OCI-LY1 (cell line): ENCODE measurements around the gene LRIT2.

Experiments used
- H2AFZ ChIP-seq: fragments of 200-600 bp; sonication (generic), shearing (Covaris generic); 2 replicates; pipeline ENCODE4 v1.6.0; 2014; ENCODE audit warnings: antibody characterized with exemption, mild to moderate bottlenecking, low read length
- H3F3A ChIP-seq: fragments of 200-600 bp; sonication (generic), shearing (Covaris generic); 2 replicates; pipeline ENCODE4 v1.6.0; 2014; ENCODE audit warnings: mild to moderate bottlenecking, antibody characterized with exemption, low read length, moderate library complexity; ENCODE audit not compliant: insufficient read depth
- H3K27ac ChIP-seq: fragments of 200-600 bp; sonication (generic); 2 replicates; pipeline ENCODE4 v1.5.1; 2014; ENCODE audit warnings: low read length, mixed run types, mild to moderate bottlenecking, low read depth; ENCODE audit not compliant: poor library complexity, severe bottlenecking
- H3K27me3 ChIP-seq: fragments of 200-600 bp; sonication (generic); 2 replicates; pipeline ENCODE4 v1.6.0; 2014; ENCODE audit warnings: antibody characterized with exemption, mild to moderate bottlenecking, low read length, moderate library complexity; ENCODE audit not compliant: insufficient read depth
- H3K36me3 ChIP-seq: fragments of 200-600 bp; sonication (generic); 2 replicates; pipeline ENCODE4 v1.6.1; 2014; ENCODE audit warnings: mild to moderate bottlenecking, antibody characterized with exemption, low read length, moderate library complexity, mixed read lengths; ENCODE audit not compliant: insufficient read depth
- H3K4me1 ChIP-seq: fragments of 200-600 bp; sonication (generic); 2 replicates; pipeline ENCODE4 v1.5.1; 2014; ENCODE audit warnings: mild to moderate bottlenecking, low read length, moderate library complexity; ENCODE audit not compliant: insufficient read depth, severe bottlenecking
- H3K4me2 ChIP-seq: fragments of 200-600 bp; sonication (generic), shearing (Covaris generic); 2 replicates; pipeline ENCODE4 v1.6.1; 2014; ENCODE audit warnings: low read length
- H3K4me3 ChIP-seq: fragments of 200-600 bp; sonication (generic); 2 replicates; pipeline ENCODE4 v1.5.1; 2014; ENCODE audit warnings: low read length, low read depth, mild to moderate bottlenecking, mixed read lengths; ENCODE audit not compliant: poor library complexity, severe bottlenecking
- H3K79me2 ChIP-seq: fragments of 200-600 bp; shearing (Covaris generic); 2 replicates; pipeline ENCODE4 v1.6.1; 2016; ENCODE audit warnings: mixed run types, low read length, mixed read lengths; ENCODE audit not compliant: insufficient read depth
- H3K9ac ChIP-seq: fragments of 200-600 bp; sonication (generic), shearing (Covaris generic); 2 replicates; pipeline ENCODE4 v1.6.1; 2014; ENCODE audit warnings: mild to moderate bottlenecking, low read length, mixed read lengths
- H3K9me2 ChIP-seq: fragments of 200-600 bp; sonication (generic), shearing (Covaris generic); 2 replicates; pipeline ENCODE4 v1.6.1; 2014; ENCODE audit warnings: low read depth, mild to moderate bottlenecking, low read length, mixed read lengths
- H3K9me3 ChIP-seq: fragments of 200-600 bp; shearing (Covaris generic); 2 replicates; pipeline ENCODE4 v1.6.1; 2014; ENCODE audit warnings: low read length, mixed read lengths
- H4K20me1 ChIP-seq: fragments of 200-600 bp; sonication (generic), shearing (Covaris generic); 2 replicates; pipeline ENCODE4 v1.6.0; 2016; ENCODE audit warnings: mild to moderate bottlenecking, low read length; ENCODE audit not compliant: insufficient read depth
- EZH2 ChIP-seq: fragments of 200-600 bp; sonication (generic), shearing (Covaris generic); IDR thresholded peaks from 2 replicates; pipeline ENCODE4 v1.8.0; 2017; ENCODE audit warnings: borderline replicate concordance, mixed run types, mild to moderate bottlenecking, antibody characterized with exemption, low read length, moderate library complexity, mixed read lengths
- TF ChIP-seq, protein P1 (sequence below): fragments of 200-600 bp; sonication (generic), shearing (Covaris generic); IDR thresholded peaks from 2 replicates; pipeline ENCODE4 v1.5.1; 2017; ENCODE audit warnings: mild to moderate bottlenecking, antibody characterized with exemption, low read length, moderate library complexity, mixed read lengths

Gene LRIT2

GRCh38 chr10:84261236-84261915 is 36.0 kb upstream of the LRIT2 start:
- H3K79me2 ChIP-seq = no peaks in the 10 kb centered on the region
- no peaks in the 10 kb centered on the region for H3K9me3 ChIP-seq
- no peak overlapping the region for H3K4me3 ChIP-seq
- no peak overlapping the region for H3K27ac ChIP-seq
- TF ChIP-seq, protein P1, sequence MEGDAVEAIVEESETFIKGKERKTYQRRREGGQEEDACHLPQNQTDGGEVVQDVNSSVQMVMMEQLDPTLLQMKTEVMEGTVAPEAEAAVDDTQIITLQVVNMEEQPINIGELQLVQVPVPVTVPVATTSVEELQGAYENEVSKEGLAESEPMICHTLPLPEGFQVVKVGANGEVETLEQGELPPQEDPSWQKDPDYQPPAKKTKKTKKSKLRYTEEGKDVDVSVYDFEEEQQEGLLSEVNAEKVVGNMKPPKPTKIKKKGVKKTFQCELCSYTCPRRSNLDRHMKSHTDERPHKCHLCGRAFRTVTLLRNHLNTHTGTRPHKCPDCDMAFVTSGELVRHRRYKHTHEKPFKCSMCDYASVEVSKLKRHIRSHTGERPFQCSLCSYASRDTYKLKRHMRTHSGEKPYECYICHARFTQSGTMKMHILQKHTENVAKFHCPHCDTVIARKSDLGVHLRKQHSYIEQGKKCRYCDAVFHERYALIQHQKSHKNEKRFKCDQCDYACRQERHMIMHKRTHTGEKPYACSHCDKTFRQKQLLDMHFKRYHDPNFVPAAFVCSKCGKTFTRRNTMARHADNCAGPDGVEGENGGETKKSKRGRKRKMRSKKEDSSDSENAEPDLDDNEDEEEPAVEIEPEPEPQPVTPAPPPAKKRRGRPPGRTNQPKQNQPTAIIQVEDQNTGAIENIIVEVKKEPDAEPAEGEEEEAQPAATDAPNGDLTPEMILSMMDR = no peak
- H3K9me2 ChIP-seq = no peaks in the 10 kb centered on the region
- no peaks in the 10 kb centered on the region for H4K20me1 ChIP-seq
- H3K27me3 ChIP-seq = no peaks in the 10 kb centered on the region
- H3K9ac ChIP-seq = no peak overlapping the region
- H2AFZ ChIP-seq = no peak overlapping the region
- H3K36me3 ChIP-seq = no peaks in the 10 kb centered on the region
- no peak overlapping the region for H3K4me2 ChIP-seq
- H3F3A ChIP-seq = no peaks in the 10 kb centered on the region
- no peaks in the 10 kb centered on the region for H3K4me1 ChIP-seq

DNA sequence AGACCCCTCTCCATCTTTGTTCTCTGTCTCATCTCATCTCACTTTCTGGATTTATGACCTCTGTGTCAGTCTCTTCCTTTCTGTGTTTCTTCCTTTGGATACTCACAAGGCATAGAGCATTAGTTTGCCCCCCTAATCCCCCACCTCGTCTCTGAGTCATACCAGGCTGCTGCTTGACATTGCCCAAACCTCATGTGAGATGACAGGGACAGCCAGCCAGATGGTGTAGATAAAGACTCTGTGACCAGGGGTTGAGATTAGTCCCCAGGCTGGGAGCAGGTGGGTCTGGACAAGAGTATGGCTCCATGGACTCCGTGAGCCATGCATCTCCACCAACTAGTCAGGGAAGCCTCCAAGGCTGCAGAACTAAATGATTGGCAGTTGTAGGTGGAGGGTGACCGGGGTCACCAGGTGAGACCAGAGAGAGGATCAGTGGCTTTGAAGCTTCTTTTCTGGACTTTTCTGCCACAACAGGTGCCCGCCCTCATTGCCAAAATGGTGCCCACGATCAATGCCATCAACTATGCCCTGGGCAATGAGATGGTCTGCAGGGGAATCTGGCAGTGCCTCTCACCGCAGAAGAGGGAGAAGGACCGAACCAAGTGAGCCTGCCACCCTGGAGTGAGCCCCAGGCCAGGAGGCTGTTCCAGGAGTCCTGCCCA is 32.8 kb upstream of the LRIT2 start:
- H3K27ac ChIP-seq = no peak overlapping the region
- no peaks in the 10 kb centered on the region for H3K27me3 ChIP-seq
- no peak overlapping the region for H2AFZ ChIP-seq
- no peak overlapping the region for H3K4me2 ChIP-seq
- no peak overlapping the region for H3K4me3 ChIP-seq
- no peaks in the 10 kb centered on the region for H3K79me2 ChIP-seq
- H3K9me3 ChIP-seq = no peaks in the 10 kb centered on the region
- no peaks in the 10 kb centered on the region for H4K20me1 ChIP-seq
- no peaks in the 10 kb centered on the region for H3F3A ChIP-seq
- H3K36me3 ChIP-seq = no peaks in the 10 kb centered on the region
- no peak overlapping the region for H3K9ac ChIP-seq
- H3K4me1 ChIP-seq = no peaks in the 10 kb centered on the region
- TF ChIP-seq, protein P1 = no peak
- TF ChIP-seq EZH2 = no peak
- H3K9me2 ChIP-seq = no peaks in the 10 kb centered on the region

DNA sequence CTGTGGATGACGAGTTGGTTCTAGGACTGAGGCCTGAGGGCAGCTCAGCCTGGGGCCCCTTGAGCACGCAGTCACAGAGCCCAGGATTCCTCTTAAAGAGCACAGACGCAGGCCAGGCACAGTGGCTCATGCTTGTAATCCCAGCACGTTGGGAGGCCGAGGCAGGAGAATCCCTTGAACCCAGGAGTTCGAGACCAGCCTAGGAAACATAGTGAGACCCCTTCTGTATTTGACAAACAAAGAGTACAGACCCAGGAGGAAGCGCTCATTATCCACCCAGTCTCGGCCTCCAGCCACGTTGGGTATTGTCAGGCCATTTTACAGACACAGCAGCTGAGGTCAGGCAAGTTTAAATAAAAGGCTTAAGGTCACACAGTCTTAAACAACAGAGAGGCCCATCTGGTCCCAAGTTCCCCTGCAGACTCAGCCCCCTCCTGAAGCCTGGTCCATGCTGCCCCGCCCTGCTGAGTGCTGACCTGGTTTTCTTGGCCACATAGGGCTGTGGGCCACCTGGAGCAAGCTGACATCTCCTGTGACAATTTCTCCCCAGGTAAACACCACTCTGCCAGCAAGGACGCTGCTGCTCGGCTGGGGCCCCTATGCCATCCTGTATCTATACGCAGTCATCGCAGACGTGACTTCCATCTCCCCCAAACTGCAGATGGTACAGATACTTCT is 32.1 kb upstream of the LRIT2 start:
- no peaks in the 10 kb centered on the region for H3K9me3 ChIP-seq
- H3K36me3 ChIP-seq = no peaks in the 10 kb centered on the region
- no peaks in the 10 kb centered on the region for H3F3A ChIP-seq
- no peaks in the 10 kb centered on the region for H3K79me2 ChIP-seq
- no peaks in the 10 kb centered on the region for H4K20me1 ChIP-seq
- no peaks in the 10 kb centered on the region for H3K9me2 ChIP-seq
- H3K4me2 ChIP-seq = no peak overlapping the region
- no peak overlapping the region for H2AFZ ChIP-seq
- no peaks in the 10 kb centered on the region for H3K27me3 ChIP-seq
- no peaks in the 10 kb centered on the region for H3K4me1 ChIP-seq
- H3K9ac ChIP-seq = no peak overlapping the region
- no peak overlapping the region for H3K4me3 ChIP-seq
- no peak overlapping the region for H3K27ac ChIP-seq
- TF ChIP-seq, protein P1 = no peak
- TF ChIP-seq EZH2 = no peak
